PC-9 (cell line): ENCODE measurements around the gene LOXL1.

Experiments used
- CTCF ChIP-seq: fragments of 200-600 bp; sonication (generic); conservative IDR thresholded peaks from 2 replicates; pipeline ENCODE4 v1.6.1; 2017; ENCODE audit warnings: mixed run types, antibody characterized with exemption, mild to moderate bottlenecking, moderate library complexity
- EZH2 ChIP-seq: fragments of 200-600 bp; sonication (generic); IDR thresholded peaks from 2 replicates; pipeline ENCODE4 v1.8.0; 2017; ENCODE audit warnings: antibody characterized with exemption, low read depth

GRCh38 chr15:73914145-73914544 is 12.1 kb upstream of the LOXL1 start:
- TF ChIP-seq CTCF (no peak), EZH2 (no peak)
